Mucosa of descending colon (tissue), 3 donors: ENCODE results near the gene GLYAT. TPM values are rescaled to one million over a fixed set of nuclear protein-coding genes. Genes with fewer than 3 reads are reported as not detected.

Experiments
- ATAC-seq: fragments of 200-7000 bp; cut with Tn5 transposase; one replicate; pipeline ENCODE4 v1.9.1; 2020; ENCODE audit warnings: mild to moderate bottlenecking, moderate library complexity
- DNase-seq, 3 donors: peaks; one replicate each; pipeline ENCODE4 v3.0.0-alpha.2; 2020
- H3K36me3 ChIP-seq: fragments of 200-600 bp; one replicate; pipeline ENCODE4 v1.8.0; 2021; ENCODE audit warnings: low read depth, mild to moderate bottlenecking
- H3K4me1 ChIP-seq: fragments of 200-600 bp; one replicate; pipeline ENCODE4 v1.8.0; 2021; ENCODE audit warnings: low read depth, mild to moderate bottlenecking
- H3K4me3 ChIP-seq: fragments of 200-600 bp; one replicate; pipeline ENCODE4 v1.8.0; 2021; ENCODE audit warnings: mild to moderate bottlenecking
- H3K9me3 ChIP-seq: fragments of 200-600 bp; one replicate; pipeline ENCODE4 v1.8.0; 2021; ENCODE audit warnings: mild to moderate bottlenecking
- intact Hi-C, 2 donors: fragments of 100-400 bp; cut with DNase I in 1 of 2; cut with micrococcal nuclease in 1 of 2; formaldehyde crosslinking; loops; one replicate each; pipeline versions ENCODE4 v1.11.0 to v1.11.1; 2022; cut with DNase I, micrococcal nuclease
- total RNA-seq, 3 donors: library from RNA; stranded (reverse); fragmentation: NEBNext Ultra II Directional in 2 of 3; extraction: Animal tissue kit (Norgen Biotek cat#: 25700) in 2 of 3; gene quantifications; one replicate each; pipeline versions ENCODE4 v1.2.1 to v1.2.4, GENCODE V29; 2021 to 2023
- TF ChIP-seq, protein P1 (sequence below): fragments of 200-600 bp; IDR thresholded peaks from one replicate; pipeline ENCODE4 v1.8.0; 2022; ENCODE audit warnings: antibody characterized with exemption, mild to moderate bottlenecking
- donor health status: DM: no; HTN: no; CAD: no; lungs with moderate emphysema.
- donor health status: DM: no; HTN: no; CAD: no.
- donor health status: DM: no; HTN: yes; CAD: no.

GLYAT gene
- total RNA-seq, 3 donors from 2014 or later, result not detected

DNA sequence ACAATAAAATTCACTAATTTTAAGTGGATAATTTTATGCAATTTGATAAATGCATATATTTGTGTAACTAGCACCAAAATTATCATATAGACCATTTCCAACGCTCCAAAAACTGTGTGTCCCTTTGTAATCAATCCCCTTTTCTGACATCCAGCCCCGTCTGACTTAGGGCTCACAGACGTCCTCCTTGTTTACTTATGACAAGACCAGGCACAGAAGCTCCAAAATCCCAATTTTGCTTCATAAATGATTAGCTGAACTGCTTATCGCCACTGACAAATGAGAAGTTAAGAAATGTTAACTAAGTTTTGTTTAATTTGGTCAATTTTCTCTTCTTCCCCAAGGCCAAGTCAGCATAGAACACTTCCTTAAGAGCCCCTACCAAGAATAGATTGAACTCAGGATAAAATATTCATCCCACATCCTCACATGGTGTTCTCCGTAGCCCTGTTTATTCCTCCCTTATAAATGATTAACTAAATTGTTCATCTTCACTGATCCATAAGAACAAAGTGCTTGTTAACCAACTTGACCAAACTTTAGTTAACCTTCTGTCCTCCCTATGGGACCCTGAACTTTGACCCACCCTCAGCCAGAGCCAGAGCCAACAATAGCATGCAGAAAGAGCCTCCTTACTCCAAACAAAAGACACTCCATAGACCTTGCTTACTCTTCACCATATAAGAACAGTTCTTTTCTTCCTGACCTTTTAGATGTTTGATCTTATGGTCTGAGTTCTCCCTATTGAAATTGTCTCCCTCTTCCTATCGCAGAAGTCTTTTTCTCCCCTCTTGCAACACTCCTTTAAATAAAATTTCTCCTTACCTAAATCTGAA, 30.8 kb upstream of the GLYAT start:
- intact Hi-C loops, result no loop called here
- ATAC-seq, result no peak
- DNase-seq, result no peak

DNA sequence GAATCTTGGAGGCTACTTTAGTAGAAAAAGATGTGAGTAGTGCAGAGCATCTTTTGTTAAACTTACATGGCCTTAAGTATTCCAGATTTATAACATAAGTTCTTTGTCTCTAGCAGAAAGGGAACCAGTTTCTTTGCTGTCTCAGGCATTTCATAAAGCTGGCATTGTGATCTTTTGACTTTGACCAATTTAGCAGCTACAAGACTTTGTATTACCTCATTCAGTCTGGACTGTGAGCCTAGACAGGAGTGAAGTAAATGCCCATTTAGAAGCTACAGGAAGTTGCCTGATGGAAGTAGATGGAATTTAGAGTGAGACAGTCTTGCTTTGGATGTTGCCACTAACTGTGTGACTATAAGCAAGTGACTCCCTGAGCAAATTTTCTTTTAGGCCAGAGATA, 25.7 kb upstream of the GLYAT start:
- intact Hi-C loops, result no loop called here
- ATAC-seq (no peak), DNase-seq (no peak)
- TF ChIP-seq, protein P1, sequence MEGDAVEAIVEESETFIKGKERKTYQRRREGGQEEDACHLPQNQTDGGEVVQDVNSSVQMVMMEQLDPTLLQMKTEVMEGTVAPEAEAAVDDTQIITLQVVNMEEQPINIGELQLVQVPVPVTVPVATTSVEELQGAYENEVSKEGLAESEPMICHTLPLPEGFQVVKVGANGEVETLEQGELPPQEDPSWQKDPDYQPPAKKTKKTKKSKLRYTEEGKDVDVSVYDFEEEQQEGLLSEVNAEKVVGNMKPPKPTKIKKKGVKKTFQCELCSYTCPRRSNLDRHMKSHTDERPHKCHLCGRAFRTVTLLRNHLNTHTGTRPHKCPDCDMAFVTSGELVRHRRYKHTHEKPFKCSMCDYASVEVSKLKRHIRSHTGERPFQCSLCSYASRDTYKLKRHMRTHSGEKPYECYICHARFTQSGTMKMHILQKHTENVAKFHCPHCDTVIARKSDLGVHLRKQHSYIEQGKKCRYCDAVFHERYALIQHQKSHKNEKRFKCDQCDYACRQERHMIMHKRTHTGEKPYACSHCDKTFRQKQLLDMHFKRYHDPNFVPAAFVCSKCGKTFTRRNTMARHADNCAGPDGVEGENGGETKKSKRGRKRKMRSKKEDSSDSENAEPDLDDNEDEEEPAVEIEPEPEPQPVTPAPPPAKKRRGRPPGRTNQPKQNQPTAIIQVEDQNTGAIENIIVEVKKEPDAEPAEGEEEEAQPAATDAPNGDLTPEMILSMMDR, result no peak
- H3K4me3 ChIP-seq, result no peak overlapping the region
- no peaks in the 10 kb centered on the region for H3K9me3 ChIP-seq
- no peaks in the 10 kb centered on the region for H3K36me3 ChIP-seq
- H3K4me1 ChIP-seq, result no peaks in the 10 kb centered on the region

More for the DNA sequence above, 30.8 kb upstream of the GLYAT start:
- Histone ChIP-seq H3K4me1 (no peaks in the 10 kb centered on the region), H3K9me3 (no peaks in the 10 kb centered on the region), H3K36me3 (no peaks in the 10 kb centered on the region), H3K4me3 (no peak overlapping the region)
- TF ChIP-seq, protein P1, result no peak

DNA sequence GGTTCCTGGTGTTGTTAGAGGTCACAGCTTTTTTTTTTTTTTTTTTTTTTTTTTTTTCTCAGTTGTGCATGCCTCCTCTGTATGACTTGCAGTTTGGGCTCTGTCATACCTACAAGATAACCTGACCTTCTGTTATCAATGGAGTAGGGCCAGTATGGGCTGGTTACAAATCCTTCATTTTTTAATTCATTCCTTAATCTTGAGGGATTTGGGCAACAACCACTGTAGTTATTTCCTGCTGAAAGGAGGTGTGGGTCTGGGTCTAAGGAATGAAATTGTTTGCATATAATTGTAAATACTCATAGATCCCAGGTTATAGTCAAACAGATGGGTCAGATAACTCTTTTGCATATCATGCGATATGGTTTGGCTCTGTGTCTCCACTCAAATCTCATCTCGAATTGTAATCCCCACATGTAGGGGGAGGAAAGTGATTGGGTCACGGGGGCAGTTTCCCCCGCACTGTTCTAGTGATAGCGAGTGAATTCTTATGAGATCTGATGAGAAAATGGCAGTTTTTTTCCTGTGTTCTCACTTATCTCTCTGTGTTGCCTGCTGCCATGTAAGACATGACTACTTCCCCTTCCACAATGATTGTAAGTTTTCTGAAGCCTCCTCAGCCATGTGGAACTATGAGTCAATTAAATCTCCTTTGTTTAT, 14.1 kb upstream of the GLYAT start:
- Histone ChIP-seq H3K4me1 (no peaks in the 10 kb centered on the region), H3K36me3 (no peaks in the 10 kb centered on the region), H3K4me3 (no peak overlapping the region), H3K9me3 (peaks cover 6% of the 10 kb centered on the region)
- intact Hi-C loops, result loop anchor here in 1 of 2 donors (10.0 kb wide), 1 partner anchor 59 kb away; no protein-coding TSS in a partner anchor
- no peak for ATAC-seq
- DNase-seq, result no peak
- TF ChIP-seq, protein P1, result no peak

DNA sequence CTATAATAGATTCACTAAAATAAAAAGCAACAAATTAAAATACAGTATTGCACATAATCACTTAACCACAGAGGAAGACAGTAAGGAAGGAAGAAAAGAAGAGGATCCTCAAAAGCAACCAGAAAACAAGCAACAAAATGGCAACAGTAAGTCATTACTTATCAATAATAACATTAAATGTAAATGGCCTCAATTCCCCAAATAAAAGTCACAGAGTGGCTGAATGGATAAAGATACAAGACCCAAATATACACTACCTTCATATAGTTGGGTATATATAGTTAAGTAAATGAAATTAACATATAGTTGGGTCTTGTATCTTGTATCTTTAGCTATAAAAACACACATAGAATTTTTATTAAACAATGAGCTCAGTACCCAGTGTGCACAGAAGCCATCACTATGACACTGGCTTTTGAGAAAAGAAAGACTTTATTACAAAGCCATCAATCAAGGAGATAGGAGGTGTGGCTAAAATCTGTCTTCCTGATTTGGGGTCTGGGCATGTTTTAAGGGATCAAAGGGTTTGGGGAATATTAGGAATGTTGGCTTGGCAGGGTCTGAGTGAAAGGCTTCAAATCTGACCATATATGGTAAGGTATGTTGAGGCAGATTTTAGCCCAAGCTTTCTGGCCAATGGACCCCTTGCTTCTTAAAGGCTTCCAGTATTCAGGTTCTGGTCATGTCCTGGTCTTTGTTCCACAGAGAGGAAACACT, 13.4 kb upstream of the GLYAT start:
- intact Hi-C loops, result loop anchor here in 1 of 2 donors (10.0 kb wide), 1 partner anchor 60 kb away; no protein-coding TSS in a partner anchor
- ATAC-seq (no peak), DNase-seq (no peak)
- no peak overlapping the region for H3K4me3 ChIP-seq
- no peaks in the 10 kb centered on the region for H3K36me3 ChIP-seq
- H3K9me3 ChIP-seq, result peaks cover 6% of the 10 kb centered on the region
- TF ChIP-seq, protein P1, result no peak
- no peaks in the 10 kb centered on the region for H3K4me1 ChIP-seq

DNA sequence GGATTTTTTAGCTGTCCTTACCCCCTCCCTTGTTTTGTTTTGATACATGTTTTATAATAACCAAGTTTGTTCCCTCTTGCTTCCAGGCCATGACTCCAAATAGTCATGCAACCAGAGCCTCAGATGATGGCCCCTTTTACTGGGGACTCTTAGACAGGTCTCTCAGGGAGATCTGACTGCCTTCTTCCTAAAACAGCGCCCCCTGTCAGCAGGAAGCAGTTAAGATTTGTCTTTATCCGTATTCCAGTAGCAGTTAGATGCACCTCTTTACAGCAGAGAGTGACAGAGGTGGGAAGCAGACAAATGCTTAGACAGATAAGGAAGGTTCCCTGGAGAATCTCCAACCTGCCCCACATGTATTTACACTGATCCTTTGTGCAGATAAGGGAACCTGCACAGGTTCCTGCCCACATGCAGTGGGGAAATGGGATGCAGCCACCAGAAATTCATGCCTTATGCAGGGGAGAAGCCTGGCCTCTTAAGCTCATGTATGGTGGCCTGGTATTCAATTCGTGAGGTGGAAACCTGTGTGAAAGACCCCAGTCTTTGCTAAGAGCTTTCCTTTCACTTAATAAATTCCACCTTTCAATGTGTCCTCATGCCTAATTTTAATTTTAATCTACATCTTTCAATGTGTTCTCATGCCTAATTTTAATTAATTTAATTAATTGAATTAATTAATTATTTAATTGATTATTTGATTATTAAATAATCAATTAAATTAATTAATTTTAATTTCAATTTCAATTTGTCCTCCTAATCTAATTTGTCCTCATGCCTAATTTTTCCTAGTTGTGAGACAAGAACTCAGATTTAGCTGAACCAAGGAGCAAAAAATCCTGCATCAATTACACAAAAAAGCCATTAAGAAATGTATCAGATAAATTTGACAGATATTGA, 11.5 kb upstream of the GLYAT start:
- Histone ChIP-seq H3K36me3 (no peaks in the 10 kb centered on the region), H3K9me3 (peaks cover 6% of the 10 kb centered on the region), H3K4me1 (no peaks in the 10 kb centered on the region), H3K4me3 (no peak overlapping the region)
- no peak for ATAC-seq
- TF ChIP-seq, protein P1, result no peak
- DNase-seq, result no peak
- intact Hi-C loops, result loop anchor here in 1 of 2 donors (10.0 kb wide), 1 partner anchor 62 kb away; no protein-coding TSS in a partner anchor
